Measurements from ENCODE around the gene TFAP2B. TPM values are rescaled to one million over a fixed set of nuclear protein-coding genes. Genes with fewer than 3 reads are reported as not detected.
A peak's percentile ranks its signal among the peaks of the same experiment; 100 is the strongest.

TFAP2B gene
- not detected in 2 replicates for total RNA-seq (2014; rRNA removed; shearing (Covaris generic); ENCODE audit: low replicate concordance)

DNA sequence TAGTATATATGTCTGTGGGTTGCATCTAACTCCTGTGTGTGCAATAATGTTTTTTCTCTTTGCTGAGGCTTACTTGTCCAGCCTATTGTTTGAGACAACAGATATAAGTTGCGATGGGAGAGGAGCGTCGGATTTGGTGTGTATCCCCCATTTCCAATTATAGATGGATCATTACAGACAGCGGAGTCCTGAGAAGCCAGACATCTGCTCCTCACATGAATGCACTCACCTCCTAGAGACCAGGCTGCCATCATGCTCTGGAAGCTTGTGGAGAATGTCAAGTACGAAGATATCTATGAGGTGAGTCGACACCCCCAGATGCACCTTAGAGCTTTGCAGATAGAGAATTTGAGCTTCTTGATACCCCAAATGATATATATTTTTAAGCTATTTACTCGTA lies at the start of gene TFAP2B:
TFAP2B (plus strand) TSS at position 199 of the 400 bp plus-strand sequence; CDS start at position 220, 21 bp downstream.
- H3K36me3 ChIP-seq (ENCODE audit: insufficient read depth, low read length): no peaks in the 10 kb centered on the region
- no peaks in the 10 kb centered on the region for H4K20me1 ChIP-seq (ENCODE audit: insufficient read depth, low read depth, low read length)
- no peak within 1 kb of the TSS for H3K9ac ChIP-seq (ENCODE audit: low read length)
- H3K9me3 ChIP-seq (ENCODE audit: low read length): no peaks in the 10 kb centered on the region
- DNase-seq: no peak
- no peak within 1 kb of the TSS for H3K27ac ChIP-seq (ENCODE audit: low read length)
- H3K9me2 ChIP-seq (replicated peaks; ENCODE audit: insufficient read depth, low read length): no peaks in the 10 kb centered on the region
- no peaks in the 10 kb centered on the region for H3K27me3 ChIP-seq (ENCODE audit: low read length)
- no peak within 1 kb of the TSS for H3K4me3 ChIP-seq (ENCODE audit: low read length)
- no peak within 1 kb of the TSS for H2AFZ ChIP-seq (ENCODE audit: low read length)
- no peak within 1 kb of the TSS for H3K4me2 ChIP-seq (ENCODE audit: low read depth, low read length, poor library complexity, severe bottlenecking)
- H3K79me2 ChIP-seq (ENCODE audit: low read length): no peaks in the 10 kb centered on the region
- H3K4me1 ChIP-seq (ENCODE audit: low read length): peaks cover 5% of the 10 kb centered on the region; the same call in 1 of the 2 replicates

DNA sequence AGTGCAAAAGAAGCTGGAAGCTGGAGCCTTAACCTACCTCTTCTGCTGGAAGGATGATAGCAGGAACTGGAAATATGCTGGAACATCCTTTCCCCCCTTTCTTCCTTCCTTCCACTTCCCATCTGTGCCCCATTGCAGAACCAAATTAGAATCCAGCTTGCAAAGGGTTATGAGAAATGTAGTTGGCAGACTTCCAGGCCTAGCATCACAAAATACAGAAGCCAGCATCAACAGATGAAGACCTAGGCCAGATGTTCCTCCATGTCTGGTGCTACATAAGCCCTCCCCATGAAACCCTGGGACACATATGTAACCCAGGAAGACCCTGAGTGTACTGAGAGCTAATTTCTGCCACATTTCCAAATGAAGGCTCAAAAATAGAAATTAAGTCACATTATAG lies 40.0 kb upstream of the TFAP2B start:
- H3K4me3 ChIP-seq (ENCODE audit: low read length): no peak overlapping the region
- H3K79me2 ChIP-seq (ENCODE audit: low read length): no peaks in the 10 kb centered on the region
- no peak overlapping the region for H2AFZ ChIP-seq (ENCODE audit: low read length)

DNA sequence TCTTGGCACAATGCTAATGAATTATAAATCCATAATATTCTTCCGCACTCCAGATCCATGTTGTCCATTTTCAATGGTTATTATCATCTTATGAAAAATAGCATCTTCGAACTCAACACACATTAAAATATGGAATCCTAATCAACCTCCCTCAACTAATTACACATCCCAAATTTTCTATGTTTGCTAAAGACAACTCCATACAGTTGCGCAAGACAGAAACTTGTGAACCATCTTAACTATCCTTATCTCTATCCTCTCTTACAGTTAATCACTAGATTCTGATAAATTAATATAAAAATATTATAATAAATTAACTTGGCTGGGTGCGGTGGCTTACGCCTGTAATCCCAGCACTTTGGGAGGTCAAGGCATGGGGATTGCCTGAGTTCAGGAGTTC lies 38.3 kb upstream of the TFAP2B start:
- H2AFZ ChIP-seq (ENCODE audit: low read length): no peak overlapping the region
- DNase-seq: no peak
- H3K4me2 ChIP-seq (ENCODE audit: low read depth, low read length, poor library complexity, severe bottlenecking): no peak overlapping the region
- no peak overlapping the region for H3K9ac ChIP-seq (ENCODE audit: low read length)
- no peaks in the 10 kb centered on the region for H3K36me3 ChIP-seq (ENCODE audit: insufficient read depth, low read length)
- H3K79me2 ChIP-seq (ENCODE audit: low read length): no peaks in the 10 kb centered on the region
- no peaks in the 10 kb centered on the region for H3K9me3 ChIP-seq (ENCODE audit: low read length)
- no peaks in the 10 kb centered on the region for H3K4me1 ChIP-seq (ENCODE audit: low read length)
- H3K4me3 ChIP-seq (ENCODE audit: low read length): no peak overlapping the region
- H3K27ac ChIP-seq (ENCODE audit: low read length): no peak overlapping the region
- no peaks in the 10 kb centered on the region for H4K20me1 ChIP-seq (ENCODE audit: insufficient read depth, low read depth, low read length)
- no peaks in the 10 kb centered on the region for H3K9me2 ChIP-seq (replicated peaks; ENCODE audit: insufficient read depth, low read length)
- H3K27me3 ChIP-seq (ENCODE audit: low read length): no peaks in the 10 kb centered on the region

More for the DNA sequence above, 40.0 kb upstream of the TFAP2B start:
- Histone ChIP-seq H3K4me1 (ENCODE audit: low read length) (no peaks in the 10 kb centered on the region), H3K36me3 (ENCODE audit: insufficient read depth, low read length) (no peaks in the 10 kb centered on the region), H3K9ac (ENCODE audit: low read length) (no peak overlapping the region), H3K9me2 (replicated peaks; ENCODE audit: insufficient read depth, low read length) (no peaks in the 10 kb centered on the region), H4K20me1 (ENCODE audit: insufficient read depth, low read depth, low read length) (no peaks in the 10 kb centered on the region), H3K27me3 (ENCODE audit: low read length) (no peaks in the 10 kb centered on the region), H3K27ac (ENCODE audit: low read length) (no peak overlapping the region), H3K4me2 (ENCODE audit: low read depth, low read length, poor library complexity, severe bottlenecking) (no peak overlapping the region), H3K9me3 (ENCODE audit: low read length) (no peaks in the 10 kb centered on the region)
- no peak for DNase-seq

DNA sequence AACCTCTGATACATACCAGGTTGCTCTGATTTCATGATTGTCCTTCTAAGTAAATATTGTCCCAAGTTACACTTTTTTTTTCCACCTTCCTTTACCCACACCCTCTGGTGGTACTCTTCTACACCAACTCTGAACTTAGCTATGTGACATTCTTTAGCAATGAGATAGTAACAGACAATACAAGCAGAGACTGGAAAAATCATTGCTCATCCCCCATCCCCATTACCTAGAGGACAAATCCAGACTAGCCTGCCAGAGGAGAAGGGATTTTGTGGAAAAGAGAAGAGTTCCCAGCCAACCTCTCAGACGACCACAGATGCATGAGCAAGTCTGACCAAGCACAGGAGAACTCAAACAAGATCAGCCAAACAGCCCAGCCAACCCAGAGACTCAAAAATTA lies 32.8 kb upstream of the TFAP2B start:
- Histone ChIP-seq H3K9me3 (ENCODE audit: low read length) (no peaks in the 10 kb centered on the region), H3K9ac (ENCODE audit: low read length) (no peak overlapping the region), H3K4me3 (ENCODE audit: low read length) (no peak overlapping the region), H4K20me1 (ENCODE audit: insufficient read depth, low read depth, low read length) (no peaks in the 10 kb centered on the region), H2AFZ (ENCODE audit: low read length) (no peak overlapping the region), H3K9me2 (replicated peaks; ENCODE audit: insufficient read depth, low read length) (no peaks in the 10 kb centered on the region), H3K27ac (ENCODE audit: low read length) (no peak overlapping the region), H3K27me3 (ENCODE audit: low read length) (no peaks in the 10 kb centered on the region), H3K36me3 (ENCODE audit: insufficient read depth, low read length) (no peaks in the 10 kb centered on the region), H3K4me2 (ENCODE audit: low read depth, low read length, poor library complexity, severe bottlenecking) (no peak overlapping the region), H3K4me1 (ENCODE audit: low read length) (no peaks in the 10 kb centered on the region), H3K79me2 (ENCODE audit: low read length) (no peaks in the 10 kb centered on the region)
- DNase-seq: no peak

DNA sequence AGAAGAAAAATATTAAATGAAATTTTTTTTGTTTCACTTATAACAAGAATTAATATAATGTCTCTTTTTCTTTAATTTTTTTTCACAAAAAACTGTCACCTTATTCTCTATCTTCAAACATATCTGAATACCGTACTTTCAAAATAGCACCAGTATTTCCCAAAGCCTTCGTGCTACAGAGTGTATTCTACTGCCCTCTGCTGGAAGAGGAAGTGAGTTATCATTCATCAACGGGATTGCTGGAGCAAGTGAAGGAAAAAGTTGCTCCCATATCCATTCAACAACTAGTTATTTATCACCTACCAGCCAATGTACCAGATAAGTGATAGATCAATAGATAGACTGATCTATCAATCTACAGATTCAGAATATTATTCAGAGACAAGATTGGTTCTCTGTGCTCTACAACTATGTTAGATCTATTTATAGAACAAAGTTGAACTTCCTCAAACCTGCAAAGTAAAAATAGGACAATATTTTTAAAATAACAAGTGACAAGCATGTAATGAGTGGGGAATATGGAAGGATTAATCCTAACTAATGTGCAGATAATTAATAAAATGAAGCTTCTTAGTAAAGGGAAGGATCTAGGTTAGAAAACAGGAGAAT lies 26.7 kb upstream of the TFAP2B start:
- H3K27me3 ChIP-seq (ENCODE audit: low read length): no peaks in the 10 kb centered on the region
- H4K20me1 ChIP-seq (ENCODE audit: insufficient read depth, low read depth, low read length): no peaks in the 10 kb centered on the region
- H2AFZ ChIP-seq (ENCODE audit: low read length): no peak overlapping the region
- H3K9me3 ChIP-seq (ENCODE audit: low read length): no peaks in the 10 kb centered on the region
- H3K36me3 ChIP-seq (ENCODE audit: insufficient read depth, low read length): no peaks in the 10 kb centered on the region
- no peak overlapping the region for H3K4me3 ChIP-seq (ENCODE audit: low read length)
- H3K4me2 ChIP-seq (ENCODE audit: low read depth, low read length, poor library complexity, severe bottlenecking): no peak overlapping the region
- DNase-seq: peak; percentile 80
- no peaks in the 10 kb centered on the region for H3K79me2 ChIP-seq (ENCODE audit: low read length)
- H3K9ac ChIP-seq (ENCODE audit: low read length): no peak overlapping the region
- no peaks in the 10 kb centered on the region for H3K9me2 ChIP-seq (replicated peaks; ENCODE audit: insufficient read depth, low read length)
- no peaks in the 10 kb centered on the region for H3K4me1 ChIP-seq (ENCODE audit: low read length)
- H3K27ac ChIP-seq (ENCODE audit: low read length): no peak overlapping the region

DNA sequence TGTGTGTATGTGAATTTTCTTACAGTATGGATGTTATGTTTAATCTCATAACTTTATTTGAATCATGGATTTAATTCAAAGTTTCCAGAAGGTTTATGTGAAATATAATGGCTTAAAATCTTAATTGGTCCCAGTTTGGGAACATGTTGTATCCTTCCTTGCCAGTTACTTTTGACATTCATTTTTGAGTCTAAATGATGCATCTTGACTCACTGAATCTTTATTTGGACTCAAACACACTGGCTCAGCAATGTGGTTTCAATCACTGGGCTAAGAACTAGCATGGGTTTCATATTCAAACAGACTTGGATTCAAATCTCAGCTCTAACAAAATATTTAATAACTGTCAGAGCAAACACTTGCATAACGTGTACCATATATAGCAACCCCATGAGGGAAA lies 25.9 kb upstream of the TFAP2B start:
- H3K4me1 ChIP-seq (ENCODE audit: low read length): no peaks in the 10 kb centered on the region
- no peak for DNase-seq
- no peak overlapping the region for H2AFZ ChIP-seq (ENCODE audit: low read length)
- H3K9me3 ChIP-seq (ENCODE audit: low read length): no peaks in the 10 kb centered on the region
- no peaks in the 10 kb centered on the region for H4K20me1 ChIP-seq (ENCODE audit: insufficient read depth, low read depth, low read length)
- H3K79me2 ChIP-seq (ENCODE audit: low read length): no peaks in the 10 kb centered on the region
- H3K9me2 ChIP-seq (replicated peaks; ENCODE audit: insufficient read depth, low read length): no peaks in the 10 kb centered on the region
- H3K27ac ChIP-seq (ENCODE audit: low read length): no peak overlapping the region
- no peaks in the 10 kb centered on the region for H3K27me3 ChIP-seq (ENCODE audit: low read length)
- H3K4me3 ChIP-seq (ENCODE audit: low read length): no peak overlapping the region
- H3K36me3 ChIP-seq (ENCODE audit: insufficient read depth, low read length): no peaks in the 10 kb centered on the region
- no peak overlapping the region for H3K9ac ChIP-seq (ENCODE audit: low read length)
- no peak overlapping the region for H3K4me2 ChIP-seq (ENCODE audit: low read depth, low read length, poor library complexity, severe bottlenecking)

DNA sequence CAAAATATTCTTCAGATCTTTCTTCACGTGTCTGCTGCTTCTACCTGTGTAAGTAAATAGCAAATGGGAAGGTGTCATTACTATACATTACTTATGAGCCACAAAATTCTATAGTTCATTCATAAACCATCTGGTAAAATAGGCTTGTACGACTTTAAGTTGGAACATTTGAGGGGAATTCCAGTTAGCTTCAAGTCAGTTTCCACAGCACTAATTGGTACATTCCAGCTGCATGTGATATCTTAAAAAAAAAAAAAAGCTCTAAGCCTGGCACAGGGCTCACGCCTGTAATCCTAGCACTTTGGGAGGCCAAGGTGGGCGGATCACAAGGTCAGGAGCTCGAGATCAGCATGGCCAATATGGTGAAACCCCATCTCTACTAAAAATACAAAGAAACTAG lies 23.1 kb upstream of the TFAP2B start:
- no peaks in the 10 kb centered on the region for H3K36me3 ChIP-seq (ENCODE audit: insufficient read depth, low read length)
- H3K4me2 ChIP-seq (ENCODE audit: low read depth, low read length, poor library complexity, severe bottlenecking): no peak overlapping the region
- no peaks in the 10 kb centered on the region for H4K20me1 ChIP-seq (ENCODE audit: insufficient read depth, low read depth, low read length)
- H3K27ac ChIP-seq (ENCODE audit: low read length): no peak overlapping the region
- no peaks in the 10 kb centered on the region for H3K4me1 ChIP-seq (ENCODE audit: low read length)
- no peak overlapping the region for H3K4me3 ChIP-seq (ENCODE audit: low read length)
- H3K9ac ChIP-seq (ENCODE audit: low read length): no peak overlapping the region
- no peaks in the 10 kb centered on the region for H3K9me2 ChIP-seq (replicated peaks; ENCODE audit: insufficient read depth, low read length)
- no peaks in the 10 kb centered on the region for H3K79me2 ChIP-seq (ENCODE audit: low read length)
- no peak for DNase-seq
- no peaks in the 10 kb centered on the region for H3K27me3 ChIP-seq (ENCODE audit: low read length)
- no peaks in the 10 kb centered on the region for H3K9me3 ChIP-seq (ENCODE audit: low read length)
- H2AFZ ChIP-seq (ENCODE audit: low read length): no peak overlapping the region

DNA sequence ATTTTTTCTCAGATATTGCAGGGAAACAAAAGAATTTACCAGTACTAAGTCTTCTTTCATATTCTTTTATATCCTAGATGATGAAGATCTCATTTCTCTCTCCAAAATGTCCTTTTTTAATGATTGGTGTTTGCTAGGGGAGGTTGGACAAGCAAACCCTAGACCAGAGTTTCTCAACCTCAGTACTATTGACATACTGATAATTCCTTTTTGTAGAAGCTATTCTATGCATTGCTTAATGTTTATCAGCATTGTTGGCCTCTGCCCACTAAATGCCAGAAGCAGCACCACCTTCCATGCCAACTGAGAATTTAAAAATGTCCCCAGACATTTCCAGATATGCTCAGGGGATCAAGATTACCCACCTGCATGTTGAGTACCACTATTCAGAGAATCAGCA lies 14.4 kb upstream of the TFAP2B start:
- H2AFZ ChIP-seq (ENCODE audit: low read length): no peak overlapping the region
- no peak overlapping the region for H3K4me3 ChIP-seq (ENCODE audit: low read length)
- no peaks in the 10 kb centered on the region for H3K9me3 ChIP-seq (ENCODE audit: low read length)
- no peak overlapping the region for H3K27ac ChIP-seq (ENCODE audit: low read length)
- DNase-seq: no peak
- H3K27me3 ChIP-seq (ENCODE audit: low read length): no peaks in the 10 kb centered on the region
- H4K20me1 ChIP-seq (ENCODE audit: insufficient read depth, low read depth, low read length): no peaks in the 10 kb centered on the region
- no peaks in the 10 kb centered on the region for H3K4me1 ChIP-seq (ENCODE audit: low read length)
- no peaks in the 10 kb centered on the region for H3K36me3 ChIP-seq (ENCODE audit: insufficient read depth, low read length)
- no peak overlapping the region for H3K9ac ChIP-seq (ENCODE audit: low read length)
- H3K4me2 ChIP-seq (ENCODE audit: low read depth, low read length, poor library complexity, severe bottlenecking): no peak overlapping the region
- H3K9me2 ChIP-seq (replicated peaks; ENCODE audit: insufficient read depth, low read length): no peaks in the 10 kb centered on the region
- no peaks in the 10 kb centered on the region for H3K79me2 ChIP-seq (ENCODE audit: low read length)
